GM12892 (cell line): ENCODE measurements around the gene MND1. TPM values are rescaled to one million over a fixed set of nuclear protein-coding genes. Genes with fewer than 3 reads are reported as not detected.

Source experiments
- DNase-seq: peaks from one replicate; pipeline ENCODE4 v3.0.0; 2011; ENCODE audit not compliant: insufficient read length
- FAIRE-seq: peaks from 2 replicates; lab custom pipeline; 2011; peaks lifted over from hg19 to GRCh38; lab: Jason Lieb, UNC
- POLR2A ChIP-seq: IDR thresholded peaks from 2 replicates; pipeline ENCODE4 v1.6.1; 2011; ENCODE audit warnings: low read depth, low read length, control low read depth
- POLR2AphosphoS5 ChIP-seq: IDR thresholded peaks from 2 replicates; pipeline ENCODE4 v1.6.1; 2011; ENCODE audit warnings: low read depth, low read length, control low read depth
- TAF1 ChIP-seq: IDR thresholded peaks from 2 replicates; pipeline ENCODE4 v1.6.1; 2011; ENCODE audit warnings: low read depth, mild to moderate bottlenecking, control low read depth, low read length, borderline replicate concordance
- polyA plus RNA-seq: library from polyadenylated mRNA; unstranded; fragments of >200 nt; gene quantifications from one replicate; pipeline ENCODE4 v1.2.1, GENCODE V29; 2012; ENCODE audit warnings: missing spikeins, inconsistent platforms; ENCODE audit not compliant: missing spikeins

MND1 gene
- 21.9 TPM for polyA plus RNA-seq

- peak; percentile 71 for TF ChIP-seq POLR2A
- no peak for TF ChIP-seq POLR2AphosphoS5
- no peak for TF ChIP-seq TAF1
- DNase-seq = peak; percentile 84
- FAIRE-seq = peak; percentile 93
Measured at GRCh38 chr4:153344131-153345011, at the start of gene MND1. TSS of gene MND1 (plus strand) at chr4:153344688. CDS start at chr4:153344738, 50 bp downstream.

- no peak for FAIRE-seq
- no peak for DNase-seq
- TF ChIP-seq POLR2A = no peak
- no peak for TF ChIP-seq POLR2AphosphoS5
- no peak for TF ChIP-seq TAF1
Measured at GRCh38 chr4:153295131-153295755, 49.2 kb upstream of the MND1 start.

- FAIRE-seq (no peak), DNase-seq (no peak)
- TF ChIP-seq POLR2AphosphoS5 (no peak), TAF1 (no peak), POLR2A (no peak)
Measured at GRCh38 chr4:153296040-153296823, 48.3 kb upstream of the MND1 start.

GRCh38 chr4:153297116-153297515, 47.4 kb upstream of the MND1 start:
- no peak for TF ChIP-seq TAF1
- no peak for TF ChIP-seq POLR2A
- no peak for TF ChIP-seq POLR2AphosphoS5
- DNase-seq = no peak

GRCh38 chr4:153310793-153311192, 33.7 kb upstream of the MND1 start:
- no peak for DNase-seq
- TF ChIP-seq POLR2AphosphoS5 = no peak
- TF ChIP-seq TAF1 = no peak
- no peak for TF ChIP-seq POLR2A
- FAIRE-seq = no peak

More at GRCh38 chr4:153297116-153297515, 47.4 kb upstream of the MND1 start:
- no peak for FAIRE-seq

GRCh38 chr4:153314915-153315314, 29.6 kb upstream of the MND1 start:
- TF ChIP-seq POLR2AphosphoS5 (no peak), POLR2A (no peak), TAF1 (no peak)
- no peak for FAIRE-seq
- no peak for DNase-seq

- TF ChIP-seq TAF1 (no peak), POLR2A (no peak), POLR2AphosphoS5 (no peak)
- peak; percentile 65 for FAIRE-seq
Measured at GRCh38 chr4:153318696-153319320, 25.7 kb upstream of the MND1 start.

GRCh38 chr4:153322791-153323190, 21.7 kb upstream of the MND1 start:
- TF ChIP-seq POLR2AphosphoS5 = no peak
- no peak for TF ChIP-seq TAF1
- TF ChIP-seq POLR2A = no peak
- no peak for FAIRE-seq
- no peak for DNase-seq

More at GRCh38 chr4:153318696-153319320, 25.7 kb upstream of the MND1 start:
- DNase-seq = peak; percentile 30

GRCh38 chr4:153324046-153324445, 20.4 kb upstream of the MND1 start:
- TF ChIP-seq POLR2A (no peak), TAF1 (no peak), POLR2AphosphoS5 (no peak)
- no peak for DNase-seq
- FAIRE-seq = no peak

GRCh38 chr4:153325558-153325957, 18.9 kb upstream of the MND1 start:
- no peak for FAIRE-seq
- TF ChIP-seq POLR2AphosphoS5 = no peak
- no peak for TF ChIP-seq POLR2A
- TF ChIP-seq TAF1 = no peak
- DNase-seq = no peak
